GM21390 (cell line): ENCODE measurements around the gene UNK.
"Not testable (repeated sequence)": the region's sequence is repeated elsewhere in the genome, so short reads cannot be mapped to it uniquely, and the experiment has no call there.

Source experiments
- ATAC-seq: cut with Tn5 transposase; IDR thresholded peaks from one replicate; pipeline ENCODE4 v1.9.1; 2021; ENCODE audit not compliant: unreplicated experiment

The UNK gene

DNA sequence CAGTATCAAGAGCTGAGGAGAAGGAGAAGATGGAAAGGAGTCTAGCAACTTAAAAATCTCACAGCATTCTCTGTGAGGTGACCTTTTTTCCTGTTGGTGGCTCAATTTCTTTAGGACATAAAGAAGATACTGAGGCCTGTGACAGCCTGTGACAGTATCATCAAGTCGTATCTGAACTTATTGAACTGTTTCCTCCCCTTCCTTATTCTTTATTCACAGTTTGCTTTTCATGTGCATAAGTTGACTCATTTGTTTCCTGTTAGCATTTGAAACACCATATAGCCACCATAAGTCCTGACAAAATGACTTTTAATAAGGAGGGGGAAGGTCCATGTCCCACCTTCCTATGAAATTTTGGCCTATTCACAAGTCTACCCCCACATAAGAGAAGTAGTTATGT lies 8.9 kb downstream of the UNK start:
- no peak for ATAC-seq

DNA sequence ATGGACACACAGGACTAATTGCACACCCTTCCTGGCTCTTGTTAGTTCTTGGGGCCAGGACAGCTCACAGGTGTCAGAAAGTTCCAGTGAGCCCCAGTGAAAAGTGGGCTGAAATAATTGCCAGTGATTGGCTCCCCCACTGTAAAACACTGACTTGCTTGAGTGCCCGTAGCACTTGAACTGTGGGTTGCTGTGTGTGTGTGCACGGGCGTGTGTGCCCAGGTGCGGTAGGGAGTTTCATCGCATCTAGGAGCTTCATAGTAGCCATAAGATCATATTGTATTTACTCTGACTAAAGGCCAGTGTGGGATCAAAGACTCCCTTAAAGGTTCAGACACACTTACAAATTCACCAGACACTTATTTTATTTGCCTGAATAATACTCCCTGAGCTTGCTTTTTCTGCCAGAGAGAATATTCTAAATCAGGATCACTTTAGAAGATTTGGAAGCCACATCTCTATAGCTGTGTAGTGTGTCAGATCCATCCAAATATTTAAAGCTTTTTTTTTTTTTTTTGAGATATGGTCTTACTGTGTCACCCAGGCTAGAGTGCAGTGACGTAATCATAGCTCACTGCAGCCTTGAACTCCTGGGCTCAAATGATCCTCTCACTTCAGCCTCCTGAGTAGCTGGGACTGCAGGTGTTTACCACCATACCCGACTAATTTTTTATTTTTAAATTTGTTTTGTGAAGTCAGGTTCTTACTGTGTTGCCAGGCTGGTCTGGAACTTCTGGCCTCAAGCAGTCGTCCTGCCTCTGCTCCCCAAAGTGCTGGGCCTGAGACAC lies 11.4 kb downstream of the UNK start:
- ATAC-seq = no peak

DNA sequence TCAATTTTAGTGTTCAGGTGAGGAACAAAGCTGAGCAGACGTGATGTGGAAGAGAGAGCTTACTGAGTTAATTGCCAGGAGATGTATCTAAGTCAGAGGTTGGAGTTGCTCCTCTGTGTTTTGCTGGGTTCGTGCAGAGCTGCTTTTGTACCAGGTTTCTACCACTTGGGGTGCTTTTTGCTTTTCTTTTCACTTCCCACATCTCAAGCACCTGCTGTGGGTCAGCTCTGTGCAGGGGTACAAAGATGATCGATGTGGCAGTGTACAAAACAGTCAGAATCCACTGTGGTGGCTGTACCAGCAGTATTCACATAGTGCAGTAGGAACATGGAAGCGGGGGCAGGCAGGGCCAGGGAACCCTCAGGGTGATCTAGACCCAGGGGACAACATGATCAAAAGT lies 14.8 kb downstream of the UNK start:
- no peak for ATAC-seq

DNA sequence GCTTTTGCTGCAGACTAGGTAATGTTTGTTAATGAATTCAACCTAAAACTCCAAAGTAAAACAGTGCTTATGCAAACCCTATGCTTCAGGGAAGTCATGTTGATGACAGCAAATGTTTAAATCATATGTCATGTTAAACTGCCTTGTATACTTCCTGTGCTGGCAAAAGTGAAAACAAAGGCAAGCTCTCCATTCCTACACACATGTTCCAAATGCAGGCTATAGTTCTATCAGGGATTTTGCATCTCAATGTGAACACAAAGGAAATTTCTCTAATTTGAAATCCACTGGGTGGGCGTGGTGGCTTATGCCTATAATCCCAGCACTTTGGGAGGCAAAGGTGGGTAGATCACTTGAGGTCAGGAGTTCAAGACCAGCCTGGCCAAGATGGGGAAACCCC lies 19.3 kb downstream of the UNK start:
- ATAC-seq = no peak

DNA sequence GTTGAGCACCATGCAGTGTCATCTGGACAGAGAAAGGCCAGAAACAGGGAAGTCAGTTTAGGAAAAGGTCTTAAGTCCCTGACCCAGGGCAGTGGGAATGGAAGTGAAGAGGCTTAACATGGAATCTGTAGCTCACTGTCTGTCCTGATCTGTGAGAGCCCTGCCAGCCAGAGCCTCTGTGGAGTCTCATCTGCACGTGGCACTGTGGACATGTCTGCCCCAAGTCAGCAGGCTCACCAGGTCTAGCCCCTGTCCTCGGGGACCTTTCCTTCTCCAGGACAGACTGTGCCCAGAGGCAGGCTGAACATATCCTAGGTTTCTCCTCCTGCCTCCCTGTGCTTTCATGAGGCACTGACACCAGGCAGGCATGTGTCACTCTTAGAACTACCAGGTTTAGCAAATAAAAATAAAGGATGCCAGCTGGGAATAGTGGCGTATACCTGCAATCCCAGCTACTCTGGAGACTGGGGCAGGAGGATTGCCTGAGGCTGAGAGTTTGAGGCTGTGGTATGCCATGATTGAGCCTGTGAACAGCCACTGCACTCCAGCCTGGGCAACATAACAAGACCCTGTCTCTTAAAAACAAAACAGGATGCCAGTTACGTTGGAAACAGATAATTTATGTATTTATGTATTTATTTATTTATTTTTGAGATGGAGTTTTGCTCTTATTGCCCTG lies 22.4 kb downstream of the UNK start:
- no peak for ATAC-seq

DNA sequence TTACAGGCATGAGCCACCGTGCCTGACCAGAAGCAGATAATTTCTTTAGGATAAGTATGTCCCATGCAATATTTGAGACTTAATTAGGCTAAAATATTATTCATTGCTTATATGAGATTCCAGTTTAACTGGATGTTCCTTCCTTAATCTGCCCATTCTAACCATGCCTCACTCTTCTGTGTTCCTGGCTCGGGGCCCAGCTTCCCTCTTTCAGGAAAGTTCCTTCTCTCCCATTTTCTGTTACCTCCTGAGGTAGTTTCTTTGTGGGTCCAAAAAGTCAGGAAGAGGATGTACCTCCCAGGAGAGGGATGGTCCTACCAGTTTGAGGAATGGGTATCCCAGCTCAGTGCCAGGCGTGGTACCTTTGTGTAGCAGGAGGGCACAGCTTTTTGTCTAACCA lies 23.3 kb downstream of the UNK start:
- ATAC-seq = no peak

DNA sequence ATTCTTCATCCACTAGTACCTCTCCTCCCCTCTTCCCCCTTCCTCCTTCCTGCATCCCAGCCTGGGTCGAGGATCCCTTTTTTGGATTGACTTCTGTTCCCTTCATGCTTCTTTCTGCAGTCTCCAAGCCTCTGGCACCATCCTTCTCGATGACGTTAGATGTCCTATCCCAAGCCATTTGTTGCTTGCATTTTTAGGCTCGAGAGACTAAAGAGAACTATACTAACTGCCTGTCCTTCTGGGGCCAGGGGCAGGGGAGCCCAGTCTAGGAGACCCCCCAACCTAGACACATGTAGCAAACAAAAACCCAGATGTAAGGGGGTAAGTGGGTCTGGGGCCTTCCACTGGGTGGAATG lies 23.9 kb downstream of the UNK start:
- ATAC-seq = no peak

DNA sequence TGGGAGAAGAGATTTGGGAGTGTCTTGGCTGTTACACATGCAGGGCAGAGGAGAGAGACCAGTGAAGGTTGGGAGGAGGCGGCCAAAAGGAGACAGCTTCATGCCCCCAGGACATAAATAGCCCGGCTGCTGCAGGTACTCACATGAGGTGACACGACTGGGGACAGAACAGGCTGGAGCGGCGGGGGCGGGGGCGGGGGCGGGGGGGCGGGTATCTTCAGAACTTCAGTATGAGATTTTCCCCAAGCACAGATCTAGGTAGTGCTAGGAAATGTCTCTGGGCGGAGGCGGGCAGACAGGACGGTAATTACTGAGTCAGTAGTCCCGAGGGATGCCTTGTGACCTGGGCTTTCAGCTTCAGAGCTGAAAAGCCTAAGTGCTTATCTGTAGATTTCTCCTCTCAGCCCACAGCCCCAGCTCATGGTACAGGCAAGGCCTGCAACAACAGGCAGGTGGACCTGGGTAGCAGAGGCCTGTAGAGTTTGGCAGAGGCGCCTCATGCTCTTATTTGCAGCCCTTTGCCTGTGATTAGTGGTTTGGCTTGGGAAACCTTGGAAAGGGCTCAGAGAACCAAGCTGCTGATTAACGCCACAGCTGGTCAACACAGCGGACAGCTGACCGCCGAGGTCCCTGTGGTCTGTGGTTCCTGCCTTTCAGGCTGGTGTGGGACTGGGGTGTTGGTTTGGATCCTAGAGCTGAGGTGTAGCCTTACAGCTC lies 24.5 kb downstream of the UNK start:
- peak; percentile 75 for ATAC-seq

DNA sequence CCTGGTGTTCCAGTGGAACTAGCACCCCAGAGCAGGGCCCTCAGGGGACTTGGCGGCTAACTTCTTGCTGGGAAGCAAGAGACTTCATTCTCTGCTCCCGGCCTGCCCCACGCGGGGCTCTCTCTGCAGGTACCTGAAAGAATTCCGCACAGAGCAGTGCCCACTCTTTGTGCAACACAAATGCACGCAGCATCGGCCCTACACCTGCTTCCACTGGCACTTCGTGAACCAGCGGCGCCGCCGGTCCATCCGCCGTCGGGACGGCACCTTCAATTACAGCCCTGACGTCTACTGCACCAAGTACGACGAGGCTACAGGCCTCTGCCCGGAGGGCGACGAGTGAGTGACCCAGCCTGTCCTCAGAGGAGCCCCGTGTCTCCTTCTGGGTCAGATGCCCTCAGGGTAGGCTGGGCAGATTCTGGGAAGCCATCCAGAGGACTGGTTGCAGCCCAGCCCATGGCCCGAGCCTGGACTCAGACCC lies 25.1 kb downstream of the UNK start:
- ATAC-seq = no peak

DNA sequence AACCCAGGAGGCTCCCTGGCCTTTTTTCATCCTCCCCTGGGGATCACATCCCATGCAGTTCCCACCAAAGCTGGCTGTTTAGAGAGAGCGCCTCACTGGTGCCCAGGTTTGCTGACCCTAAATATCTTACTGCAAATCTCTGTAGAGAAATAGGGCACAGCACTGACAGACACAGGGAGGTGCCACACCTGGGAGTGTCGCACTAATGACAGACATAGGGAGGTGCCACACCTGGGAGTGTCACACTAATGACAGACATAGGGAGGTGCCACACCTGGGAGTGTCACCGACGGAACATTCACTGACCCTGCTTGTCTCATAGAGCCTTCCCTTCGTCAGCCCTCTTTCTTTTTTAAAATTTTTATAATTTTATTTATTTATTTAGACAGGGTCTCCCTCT lies 25.6 kb downstream of the UNK start:
- no peak for ATAC-seq

DNA sequence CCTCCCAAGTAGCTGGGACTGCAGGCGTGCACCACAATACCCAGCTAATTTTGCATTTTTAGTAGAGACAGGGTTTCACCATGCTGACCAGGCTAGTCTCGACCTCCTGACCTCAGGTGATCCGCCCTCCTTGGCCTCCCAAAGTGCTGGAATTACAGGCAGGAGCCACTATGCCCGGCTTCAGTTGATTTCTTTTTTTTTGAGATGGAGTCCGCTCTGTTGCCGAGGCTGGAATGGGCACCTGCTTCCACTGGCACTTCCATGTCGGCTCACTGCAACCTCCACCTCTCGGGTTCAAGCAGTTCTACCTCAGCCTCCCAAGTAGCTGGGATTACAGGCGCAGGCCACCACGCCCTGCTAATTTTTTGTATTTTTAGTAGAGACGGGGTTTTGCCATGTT lies 26.1 kb downstream of the UNK start:
- ATAC-seq = not testable (repeated sequence)

DNA sequence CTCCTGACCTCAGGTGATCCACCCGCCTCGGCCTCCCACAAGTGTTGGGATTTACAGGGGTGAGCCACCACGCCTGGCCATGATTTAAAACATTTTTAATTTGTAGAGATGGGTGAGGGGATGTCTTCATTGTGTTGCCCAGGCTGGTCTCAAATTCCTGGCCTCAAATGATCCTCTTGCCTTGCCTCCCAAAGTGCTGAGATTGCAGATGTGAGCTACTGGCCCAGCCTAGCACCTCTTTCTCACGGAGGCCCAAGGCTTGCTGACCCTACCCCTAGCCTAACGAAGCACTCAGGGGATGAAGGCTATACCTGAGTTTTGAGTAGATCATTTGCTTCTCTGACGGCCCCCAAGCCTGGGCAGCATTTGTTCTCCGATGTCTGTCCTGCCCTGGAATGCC lies 26.6 kb downstream of the UNK start:
- no peak for ATAC-seq

DNA sequence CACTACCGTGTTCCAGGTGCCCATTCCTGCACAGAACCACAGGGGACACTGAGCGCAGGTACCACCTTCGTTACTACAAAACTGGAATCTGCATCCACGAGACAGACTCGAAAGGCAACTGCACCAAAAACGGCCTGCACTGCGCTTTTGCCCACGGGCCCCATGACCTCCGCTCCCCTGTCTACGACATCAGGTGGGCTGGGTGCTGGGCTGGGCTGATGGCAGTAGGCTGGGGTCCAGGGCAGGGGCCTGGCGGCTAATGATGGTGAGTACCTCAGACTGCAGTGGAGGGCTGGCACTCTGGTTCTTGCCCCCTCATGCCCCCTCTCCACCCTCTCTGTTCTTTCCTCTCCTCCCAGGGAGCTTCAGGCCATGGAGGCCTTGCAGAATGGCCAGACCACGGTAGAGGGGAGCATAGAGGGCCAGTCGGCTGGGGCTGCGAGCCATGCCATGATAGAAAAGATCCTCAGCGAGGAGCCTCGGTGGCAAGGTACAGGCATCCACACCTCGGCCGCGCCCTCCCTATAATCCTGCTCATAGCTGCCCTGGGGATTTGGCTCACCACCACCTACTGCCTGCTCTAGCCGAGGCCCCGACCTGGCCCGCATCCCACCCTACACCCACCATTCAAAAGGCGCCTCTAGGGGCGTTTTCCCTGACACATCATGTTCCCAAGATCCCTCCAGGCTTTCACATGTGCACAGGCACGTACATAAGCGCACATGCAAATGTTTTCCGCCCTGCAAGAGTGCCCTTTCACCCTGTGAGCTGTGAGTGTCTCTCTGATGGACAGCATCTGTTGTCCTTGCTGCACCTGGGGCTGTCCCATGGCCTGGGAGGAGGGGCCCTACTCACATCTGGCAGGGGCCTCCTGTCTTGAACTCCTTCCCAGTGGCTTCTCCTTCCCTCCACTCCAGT lies 27.7 kb downstream of the UNK start:
- no peak for ATAC-seq

DNA sequence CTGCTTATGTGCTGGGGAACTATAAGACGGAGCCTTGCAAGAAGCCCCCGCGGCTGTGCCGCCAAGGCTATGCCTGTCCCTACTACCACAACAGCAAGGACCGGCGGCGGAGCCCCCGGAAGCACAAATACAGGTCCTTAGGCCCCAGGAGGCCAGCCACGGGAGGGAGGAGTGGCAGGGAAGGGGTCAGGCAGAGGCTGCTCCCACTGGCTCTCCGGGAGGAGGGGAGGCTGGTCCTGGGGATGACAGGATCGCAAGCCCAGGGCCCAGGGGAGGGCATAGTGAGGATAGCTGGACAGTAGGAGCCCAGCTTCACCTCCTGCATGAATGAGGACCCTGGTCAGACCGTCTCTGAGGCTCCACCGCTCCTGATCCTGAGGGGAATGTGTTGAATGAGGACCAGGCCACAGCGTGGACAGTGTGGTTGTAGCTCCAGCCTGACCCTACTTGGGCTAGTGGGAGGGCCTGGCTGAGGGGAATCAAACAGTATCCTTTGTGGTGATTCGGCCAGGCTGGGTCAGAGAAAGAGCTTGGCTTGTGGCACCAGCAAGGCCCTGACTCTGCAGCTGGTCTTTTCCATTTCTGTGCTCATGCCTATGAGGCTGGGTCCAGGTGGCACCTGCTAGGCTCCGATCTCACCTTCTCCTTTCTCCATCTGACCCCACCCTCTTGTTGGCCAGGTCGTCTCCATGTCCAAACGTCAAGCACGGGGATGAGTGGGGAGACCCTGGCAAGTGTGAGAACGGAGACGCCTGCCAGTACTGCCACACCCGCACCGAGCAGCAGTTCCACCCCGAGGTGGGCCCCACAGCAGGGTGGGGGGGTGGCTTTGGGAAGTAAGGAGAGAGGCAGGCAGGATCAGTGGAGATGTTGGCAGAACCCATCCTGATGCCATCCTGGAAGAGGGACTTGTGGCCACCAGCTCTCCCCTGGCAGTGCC lies 28.7 kb downstream of the UNK start:
- ATAC-seq = no peak

DNA sequence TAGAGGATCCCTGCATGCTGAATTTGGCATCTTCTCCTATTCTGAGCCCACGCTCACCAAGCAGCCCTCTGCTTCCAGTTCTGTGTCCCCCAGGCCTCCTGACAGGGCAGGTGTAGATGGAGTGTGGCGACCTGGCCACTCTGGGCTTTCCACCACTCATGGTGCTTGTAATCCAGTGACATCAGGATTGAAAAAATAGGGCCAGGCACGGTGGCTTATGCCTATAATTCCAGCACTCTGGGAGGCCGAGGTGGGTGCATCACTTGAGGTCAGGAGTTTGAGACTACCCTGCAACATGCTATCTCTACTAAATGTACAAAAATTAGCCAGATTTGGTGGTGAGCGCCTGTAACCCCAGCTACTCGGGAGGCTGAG lies 29.4 kb downstream of the UNK start:
- no peak for ATAC-seq

DNA sequence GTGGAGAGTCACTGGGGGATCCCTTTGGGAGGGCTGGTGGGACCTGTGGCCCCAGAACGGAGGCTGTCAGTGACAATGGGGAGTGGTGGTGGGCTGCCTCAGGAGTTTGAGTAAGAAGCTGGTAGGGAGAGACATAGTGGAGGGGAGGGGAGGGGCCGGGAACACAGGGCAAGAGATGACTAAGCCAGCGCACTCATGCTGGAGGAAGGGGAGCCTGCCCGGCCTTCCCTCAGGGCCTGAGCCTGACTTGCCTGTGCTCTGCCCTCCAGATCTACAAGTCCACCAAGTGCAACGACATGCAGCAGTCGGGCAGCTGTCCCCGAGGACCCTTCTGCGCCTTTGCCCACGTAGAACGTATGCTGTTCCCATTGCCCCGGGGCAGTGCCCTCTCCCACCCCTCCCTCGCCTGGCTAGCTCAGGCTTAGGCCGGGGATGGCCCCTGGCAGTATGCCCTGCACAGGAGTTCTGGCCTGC lies 30.3 kb downstream of the UNK start:
- no peak for ATAC-seq

DNA sequence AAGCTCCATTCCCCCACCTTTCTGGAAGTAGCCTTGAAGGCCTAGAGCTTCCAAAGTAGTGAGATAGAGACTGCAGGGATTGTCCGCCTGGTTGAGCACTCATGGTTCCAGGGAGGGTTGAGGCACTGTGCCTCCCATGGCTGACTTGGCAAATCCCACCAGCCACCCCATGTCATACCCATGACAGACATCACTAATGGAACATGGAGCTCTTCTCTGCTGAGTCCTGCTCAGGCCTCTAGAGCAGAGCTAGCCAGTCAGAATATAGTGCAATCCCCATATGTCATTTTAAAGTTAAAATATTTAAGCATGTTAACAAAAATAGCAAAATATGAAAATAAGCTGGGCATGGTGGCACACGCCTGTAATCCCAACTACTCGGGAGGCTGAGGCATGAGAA lies 30.8 kb downstream of the UNK start:
- no peak for ATAC-seq

DNA sequence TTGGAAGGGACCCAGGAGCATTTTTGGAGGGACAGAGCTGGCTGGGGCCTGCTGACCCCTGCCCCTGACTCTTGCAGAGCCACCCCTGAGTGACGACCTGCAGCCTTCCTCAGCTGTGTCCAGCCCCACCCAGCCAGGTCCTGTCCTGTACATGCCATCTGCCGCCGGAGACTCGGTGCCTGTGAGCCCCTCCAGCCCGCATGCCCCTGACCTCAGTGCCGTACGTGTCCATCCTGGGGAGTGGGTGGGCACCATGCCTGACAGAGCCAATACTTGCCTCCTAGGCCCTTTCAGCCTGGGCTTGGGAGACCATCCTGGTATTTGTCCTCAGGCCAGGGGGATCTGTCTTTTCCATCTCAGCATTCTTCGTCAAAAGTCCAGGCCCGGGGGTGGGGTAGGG lies 32.1 kb downstream of the UNK start:
- no peak for ATAC-seq

DNA sequence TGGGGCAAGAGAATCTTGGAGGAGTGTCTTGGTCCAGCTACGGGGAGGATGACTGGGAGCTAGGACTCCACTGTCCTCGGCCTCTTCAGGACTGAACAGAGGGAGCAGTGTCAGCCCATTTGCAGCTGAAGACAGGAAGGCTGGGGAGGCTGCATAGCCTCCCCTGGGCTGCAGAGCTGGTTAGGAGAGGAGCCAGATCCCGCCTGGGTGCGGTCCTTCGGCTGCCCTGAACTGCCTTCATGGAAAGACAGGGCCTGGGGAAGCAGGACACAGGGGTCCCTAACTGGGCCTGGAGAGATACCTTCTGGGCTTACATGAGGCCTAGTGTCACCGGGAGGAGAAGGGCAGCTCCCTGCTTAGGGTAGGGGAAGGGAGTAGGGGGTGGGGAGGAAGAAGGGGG lies 33.0 kb downstream of the UNK start:
- no peak for ATAC-seq

DNA sequence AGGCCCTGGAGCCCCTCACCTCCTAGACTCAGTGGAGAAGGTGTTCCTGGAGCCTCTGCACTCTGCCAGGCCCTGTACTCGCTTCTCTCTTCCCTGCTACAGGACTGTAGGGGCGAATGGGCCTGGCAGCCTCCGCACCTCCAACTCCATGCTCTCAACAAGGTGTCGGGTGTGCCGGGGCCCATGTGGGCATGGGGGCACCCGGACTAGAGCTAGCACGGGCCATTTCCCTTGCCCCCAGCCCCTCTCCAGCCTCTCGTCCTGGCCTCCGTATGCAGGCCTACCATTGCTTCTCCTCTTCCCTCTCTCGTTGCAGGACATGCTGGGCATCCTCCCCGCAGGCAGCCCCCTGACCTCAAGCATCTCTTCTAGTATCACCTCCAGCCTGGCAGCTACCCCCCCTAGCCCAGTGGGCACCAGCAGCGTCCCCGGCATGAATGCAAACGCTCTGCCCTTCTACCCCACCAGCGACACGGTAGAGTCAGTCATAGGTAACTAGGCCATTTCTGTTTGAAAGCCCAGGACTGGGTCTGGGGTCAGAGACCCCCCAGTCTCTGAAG lies 33.8 kb downstream of the UNK start:
- no peak for ATAC-seq
